GM12878 (cell line): ENCODE results near the gene ZNF582.

ENCODE experiments used
- ASH2L ChIP-seq: fragments of 300-600, 200-600 bp; sonication (generic); IDR thresholded peaks from 2 replicates; pipeline ENCODE4 v1.6.1; 2017; ENCODE audit warnings: low read depth, mild to moderate bottlenecking, borderline replicate concordance
- ATF7 ChIP-seq: fragments of 450-650 bp; IDR thresholded peaks from 2 replicates; pipeline ENCODE4 v1.6.1; 2016; ENCODE audit warnings: low read depth, mild to moderate bottlenecking
- FOXK2 ChIP-seq: fragments of 450-650 bp; IDR thresholded peaks from 2 replicates; pipeline ENCODE4 v1.6.1; 2017; ENCODE audit warnings: mild to moderate bottlenecking, moderate library complexity
- JUNB ChIP-seq: IDR thresholded peaks from 2 replicates; pipeline ENCODE4 v1.6.1; 2016; ENCODE audit warnings: antibody characterized with exemption, mild to moderate bottlenecking
- POLR2A ChIP-seq: IDR thresholded peaks from 2 replicates; pipeline ENCODE4 v1.6.1; 2011; ENCODE audit warnings: low read depth, mild to moderate bottlenecking, low read length
- POLR2AphosphoS5 ChIP-seq: IDR thresholded peaks from 2 replicates; pipeline ENCODE4 v1.6.1; 2011; ENCODE audit warnings: mild to moderate bottlenecking, low read length, inconsistent platforms
- ZZZ3 ChIP-seq: IDR thresholded peaks from 2 replicates; pipeline ENCODE4 v1.6.1; 2011; ENCODE audit warnings: low read depth; ENCODE audit not compliant: control insufficient read depth, insufficient read length
- TF ChIP-seq, protein P1 (sequence below): fragments of 450-650 bp; IDR thresholded peaks from 2 replicates; pipeline ENCODE4 v1.6.1; 2017; ENCODE audit warnings: mild to moderate bottlenecking, moderate library complexity
- TF ChIP-seq, protein P2 (sequence below): IDR thresholded peaks from 2 replicates; pipeline ENCODE4 v1.6.1; 2012; ENCODE audit warnings: mild to moderate bottlenecking, low read depth, low read length
- TF ChIP-seq, protein P3 (sequence below), 3 experiments: IDR thresholded peaks in 2 of 3; conservative IDR thresholded peaks in 1 of 3; 2 replicates each; pipeline ENCODE4 v1.5.1; 2011; ENCODE audit warnings: low read depth in 3 of 3, low read length in 3 of 3, mild to moderate bottlenecking in 3 of 3, control low read depth in 2 of 3, moderate library complexity in 2 of 3, inconsistent platforms in 1 of 3, mixed read lengths in 1 of 3; ENCODE audit not compliant: control insufficient read depth in 2 of 3, insufficient read depth in 1 of 3; ENCODE audit errors: extremely low read depth in 1 of 3
- TF ChIP-seq, protein P4 (sequence below): IDR thresholded peaks from 2 replicates; pipeline ENCODE4 v1.6.1; 2012; ENCODE audit warnings: low read depth, low read length, improper control_type of control experiment
- TF ChIP-seq, protein P5 (sequence below): fragments of 450-650 bp; IDR thresholded peaks from 2 replicates; pipeline ENCODE4 v1.6.1; 2016; ENCODE audit warnings: mild to moderate bottlenecking, moderate library complexity, borderline replicate concordance

DNA sequence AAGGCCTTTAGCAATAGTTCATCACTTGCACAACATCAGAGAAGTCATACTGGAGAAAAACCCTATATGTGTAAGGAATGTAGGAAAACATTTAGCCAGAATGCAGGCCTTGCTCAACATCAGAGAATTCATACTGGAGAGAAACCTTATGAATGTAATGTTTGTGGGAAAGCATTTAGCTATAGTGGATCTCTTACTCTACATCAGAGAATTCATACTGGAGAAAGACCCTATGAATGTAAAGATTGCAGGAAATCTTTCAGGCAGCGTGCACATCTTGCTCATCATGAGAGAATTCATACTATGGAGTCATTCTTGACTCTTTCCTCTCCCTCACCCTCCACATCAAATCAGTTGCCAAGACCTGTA, 30.6 kb upstream of the ZNF582 start:
- no peak for TF ChIP-seq JUNB
- TF ChIP-seq, protein P1, sequence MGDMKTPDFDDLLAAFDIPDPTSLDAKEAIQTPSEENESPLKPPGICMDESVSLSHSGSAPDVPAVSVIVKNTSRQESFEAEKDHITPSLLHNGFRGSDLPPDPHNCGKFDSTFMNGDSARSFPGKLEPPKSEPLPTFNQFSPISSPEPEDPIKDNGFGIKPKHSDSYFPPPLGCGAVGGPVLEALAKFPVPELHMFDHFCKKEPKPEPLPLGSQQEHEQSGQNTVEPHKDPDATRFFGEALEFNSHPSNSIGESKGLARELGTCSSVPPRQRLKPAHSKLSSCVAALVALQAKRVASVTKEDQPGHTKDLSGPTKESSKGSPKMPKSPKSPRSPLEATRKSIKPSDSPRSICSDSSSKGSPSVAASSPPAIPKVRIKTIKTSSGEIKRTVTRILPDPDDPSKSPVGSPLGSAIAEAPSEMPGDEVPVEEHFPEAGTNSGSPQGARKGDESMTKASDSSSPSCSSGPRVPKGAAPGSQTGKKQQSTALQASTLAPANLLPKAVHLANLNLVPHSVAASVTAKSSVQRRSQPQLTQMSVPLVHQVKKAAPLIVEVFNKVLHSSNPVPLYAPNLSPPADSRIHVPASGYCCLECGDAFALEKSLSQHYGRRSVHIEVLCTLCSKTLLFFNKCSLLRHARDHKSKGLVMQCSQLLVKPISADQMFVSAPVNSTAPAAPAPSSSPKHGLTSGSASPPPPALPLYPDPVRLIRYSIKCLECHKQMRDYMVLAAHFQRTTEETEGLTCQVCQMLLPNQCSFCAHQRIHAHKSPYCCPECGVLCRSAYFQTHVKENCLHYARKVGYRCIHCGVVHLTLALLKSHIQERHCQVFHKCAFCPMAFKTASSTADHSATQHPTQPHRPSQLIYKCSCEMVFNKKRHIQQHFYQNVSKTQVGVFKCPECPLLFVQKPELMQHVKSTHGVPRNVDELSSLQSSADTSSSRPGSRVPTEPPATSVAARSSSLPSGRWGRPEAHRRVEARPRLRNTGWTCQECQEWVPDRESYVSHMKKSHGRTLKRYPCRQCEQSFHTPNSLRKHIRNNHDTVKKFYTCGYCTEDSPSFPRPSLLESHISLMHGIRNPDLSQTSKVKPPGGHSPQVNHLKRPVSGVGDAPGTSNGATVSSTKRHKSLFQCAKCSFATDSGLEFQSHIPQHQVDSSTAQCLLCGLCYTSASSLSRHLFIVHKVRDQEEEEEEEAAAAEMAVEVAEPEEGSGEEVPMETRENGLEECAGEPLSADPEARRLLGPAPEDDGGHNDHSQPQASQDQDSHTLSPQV = no peak
- TF ChIP-seq, protein P2, sequence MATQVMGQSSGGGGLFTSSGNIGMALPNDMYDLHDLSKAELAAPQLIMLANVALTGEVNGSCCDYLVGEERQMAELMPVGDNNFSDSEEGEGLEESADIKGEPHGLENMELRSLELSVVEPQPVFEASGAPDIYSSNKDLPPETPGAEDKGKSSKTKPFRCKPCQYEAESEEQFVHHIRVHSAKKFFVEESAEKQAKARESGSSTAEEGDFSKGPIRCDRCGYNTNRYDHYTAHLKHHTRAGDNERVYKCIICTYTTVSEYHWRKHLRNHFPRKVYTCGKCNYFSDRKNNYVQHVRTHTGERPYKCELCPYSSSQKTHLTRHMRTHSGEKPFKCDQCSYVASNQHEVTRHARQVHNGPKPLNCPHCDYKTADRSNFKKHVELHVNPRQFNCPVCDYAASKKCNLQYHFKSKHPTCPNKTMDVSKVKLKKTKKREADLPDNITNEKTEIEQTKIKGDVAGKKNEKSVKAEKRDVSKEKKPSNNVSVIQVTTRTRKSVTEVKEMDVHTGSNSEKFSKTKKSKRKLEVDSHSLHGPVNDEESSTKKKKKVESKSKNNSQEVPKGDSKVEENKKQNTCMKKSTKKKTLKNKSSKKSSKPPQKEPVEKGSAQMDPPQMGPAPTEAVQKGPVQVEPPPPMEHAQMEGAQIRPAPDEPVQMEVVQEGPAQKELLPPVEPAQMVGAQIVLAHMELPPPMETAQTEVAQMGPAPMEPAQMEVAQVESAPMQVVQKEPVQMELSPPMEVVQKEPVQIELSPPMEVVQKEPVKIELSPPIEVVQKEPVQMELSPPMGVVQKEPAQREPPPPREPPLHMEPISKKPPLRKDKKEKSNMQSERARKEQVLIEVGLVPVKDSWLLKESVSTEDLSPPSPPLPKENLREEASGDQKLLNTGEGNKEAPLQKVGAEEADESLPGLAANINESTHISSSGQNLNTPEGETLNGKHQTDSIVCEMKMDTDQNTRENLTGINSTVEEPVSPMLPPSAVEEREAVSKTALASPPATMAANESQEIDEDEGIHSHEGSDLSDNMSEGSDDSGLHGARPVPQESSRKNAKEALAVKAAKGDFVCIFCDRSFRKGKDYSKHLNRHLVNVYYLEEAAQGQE = no peak
- TF ChIP-seq, protein P3, sequence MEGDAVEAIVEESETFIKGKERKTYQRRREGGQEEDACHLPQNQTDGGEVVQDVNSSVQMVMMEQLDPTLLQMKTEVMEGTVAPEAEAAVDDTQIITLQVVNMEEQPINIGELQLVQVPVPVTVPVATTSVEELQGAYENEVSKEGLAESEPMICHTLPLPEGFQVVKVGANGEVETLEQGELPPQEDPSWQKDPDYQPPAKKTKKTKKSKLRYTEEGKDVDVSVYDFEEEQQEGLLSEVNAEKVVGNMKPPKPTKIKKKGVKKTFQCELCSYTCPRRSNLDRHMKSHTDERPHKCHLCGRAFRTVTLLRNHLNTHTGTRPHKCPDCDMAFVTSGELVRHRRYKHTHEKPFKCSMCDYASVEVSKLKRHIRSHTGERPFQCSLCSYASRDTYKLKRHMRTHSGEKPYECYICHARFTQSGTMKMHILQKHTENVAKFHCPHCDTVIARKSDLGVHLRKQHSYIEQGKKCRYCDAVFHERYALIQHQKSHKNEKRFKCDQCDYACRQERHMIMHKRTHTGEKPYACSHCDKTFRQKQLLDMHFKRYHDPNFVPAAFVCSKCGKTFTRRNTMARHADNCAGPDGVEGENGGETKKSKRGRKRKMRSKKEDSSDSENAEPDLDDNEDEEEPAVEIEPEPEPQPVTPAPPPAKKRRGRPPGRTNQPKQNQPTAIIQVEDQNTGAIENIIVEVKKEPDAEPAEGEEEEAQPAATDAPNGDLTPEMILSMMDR (IDR thresholded peaks at IDR 0.05 in 2 of 3, conservative IDR thresholded peaks at IDR 0.05 in 1 of 3; ENCODE audit: control insufficient read depth in 2 of 3, extremely low read depth in 1 of 3, insufficient read depth in 1 of 3, low read depth in 3 of 3, low read length in 3 of 3) = no peak
- TF ChIP-seq, protein P4, sequence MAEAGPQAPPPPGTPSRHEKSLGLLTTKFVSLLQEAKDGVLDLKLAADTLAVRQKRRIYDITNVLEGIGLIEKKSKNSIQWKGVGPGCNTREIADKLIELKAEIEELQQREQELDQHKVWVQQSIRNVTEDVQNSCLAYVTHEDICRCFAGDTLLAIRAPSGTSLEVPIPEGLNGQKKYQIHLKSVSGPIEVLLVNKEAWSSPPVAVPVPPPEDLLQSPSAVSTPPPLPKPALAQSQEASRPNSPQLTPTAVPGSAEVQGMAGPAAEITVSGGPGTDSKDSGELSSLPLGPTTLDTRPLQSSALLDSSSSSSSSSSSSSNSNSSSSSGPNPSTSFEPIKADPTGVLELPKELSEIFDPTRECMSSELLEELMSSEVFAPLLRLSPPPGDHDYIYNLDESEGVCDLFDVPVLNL = no peak
- TF ChIP-seq ZZZ3 = no peak
- TF ChIP-seq ATF7 = no peak
- TF ChIP-seq POLR2AphosphoS5 = no peak
- TF ChIP-seq, protein P5, sequence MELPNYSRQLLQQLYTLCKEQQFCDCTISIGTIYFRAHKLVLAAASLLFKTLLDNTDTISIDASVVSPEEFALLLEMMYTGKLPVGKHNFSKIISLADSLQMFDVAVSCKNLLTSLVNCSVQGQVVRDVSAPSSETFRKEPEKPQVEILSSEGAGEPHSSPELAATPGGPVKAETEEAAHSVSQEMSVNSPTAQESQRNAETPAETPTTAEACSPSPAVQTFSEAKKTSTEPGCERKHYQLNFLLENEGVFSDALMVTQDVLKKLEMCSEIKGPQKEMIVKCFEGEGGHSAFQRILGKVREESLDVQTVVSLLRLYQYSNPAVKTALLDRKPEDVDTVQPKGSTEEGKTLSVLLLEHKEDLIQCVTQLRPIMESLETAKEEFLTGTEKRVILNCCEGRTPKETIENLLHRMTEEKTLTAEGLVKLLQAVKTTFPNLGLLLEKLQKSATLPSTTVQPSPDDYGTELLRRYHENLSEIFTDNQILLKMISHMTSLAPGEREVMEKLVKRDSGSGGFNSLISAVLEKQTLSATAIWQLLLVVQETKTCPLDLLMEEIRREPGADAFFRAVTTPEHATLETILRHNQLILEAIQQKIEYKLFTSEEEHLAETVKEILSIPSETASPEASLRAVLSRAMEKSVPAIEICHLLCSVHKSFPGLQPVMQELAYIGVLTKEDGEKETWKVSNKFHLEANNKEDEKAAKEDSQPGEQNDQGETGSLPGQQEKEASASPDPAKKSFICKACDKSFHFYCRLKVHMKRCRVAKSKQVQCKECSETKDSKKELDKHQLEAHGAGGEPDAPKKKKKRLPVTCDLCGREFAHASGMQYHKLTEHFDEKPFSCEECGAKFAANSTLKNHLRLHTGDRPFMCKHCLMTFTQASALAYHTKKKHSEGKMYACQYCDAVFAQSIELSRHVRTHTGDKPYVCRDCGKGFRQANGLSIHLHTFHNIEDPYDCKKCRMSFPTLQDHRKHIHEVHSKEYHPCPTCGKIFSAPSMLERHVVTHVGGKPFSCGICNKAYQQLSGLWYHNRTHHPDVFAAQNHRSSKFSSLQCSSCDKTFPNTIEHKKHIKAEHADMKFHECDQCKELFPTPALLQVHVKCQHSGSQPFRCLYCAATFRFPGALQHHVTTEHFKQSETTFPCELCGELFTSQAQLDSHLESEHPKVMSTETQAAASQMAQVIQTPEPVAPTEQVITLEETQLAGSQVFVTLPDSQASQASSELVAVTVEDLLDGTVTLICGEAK = no peak
- no peak for TF ChIP-seq ASH2L
- no peak for TF ChIP-seq FOXK2
- no peak for TF ChIP-seq POLR2A
